ENCODE measurements around the gene KRT2. TPM values are rescaled to one million over a fixed set of nuclear protein-coding genes. Genes with fewer than 3 reads are reported as not detected.

The KRT2 gene
- total RNA-seq, 1 experiment from 2014 or later = not detected

- Histone ChIP-seq H2AFZ (no peak overlapping the region), H3K4me1 (replicated peaks; ENCODE audit: insufficient read depth) (no peaks in the 10 kb centered on the region), H3K27me3 (ENCODE audit: insufficient read depth, low read depth) (no peaks in the 10 kb centered on the region), H3K9me3 (ENCODE audit: insufficient read depth, low read depth) (no peaks in the 10 kb centered on the region), H3K4me2 (no peak overlapping the region), H3K79me2 (ENCODE audit: low read depth) (no peaks in the 10 kb centered on the region), H3K9me2 (ENCODE audit: insufficient read depth) (no peaks in the 10 kb centered on the region), H3K4me3 (no peak overlapping the region), H4K20me1 (ENCODE audit: insufficient read depth) (no peaks in the 10 kb centered on the region), H3F3A (ENCODE audit: insufficient read depth, low read depth) (no peaks in the 10 kb centered on the region), H3K36me3 (ENCODE audit: low read depth) (no peaks in the 10 kb centered on the region), H3K27ac (no peak overlapping the region)
- ChIA-PET CTCF (no interaction called here), POLR2A (ENCODE audit: unreplicated experiment) (no interaction called here)
- TF ChIP-seq CTCF (conservative IDR thresholded peaks at IDR 0.05) (no peak), EZH2 (IDR thresholded peaks at IDR 0.05; ENCODE audit: low read depth) (no peak)
- DNase-seq = no peak
- BruUV-seq (replicated peaks) = no TSS peak
- intact Hi-C loops (cut with micrococcal nuclease; ENCODE audit: unreplicated experiment) = no loop called here
These were observed 19.4 kb downstream of the KRT2 start for GRCh38 chr12:52632656-52633055.

GRCh38 chr12:52631676-52632459 is 20.1 kb downstream of the KRT2 start:
- no peaks in the 10 kb centered on the region for H4K20me1 ChIP-seq (ENCODE audit: insufficient read depth)
- H2AFZ ChIP-seq = no peak overlapping the region
- no TSS peak for BruUV-seq (replicated peaks)
- no peak overlapping the region for H3K4me3 ChIP-seq
- TF ChIP-seq EZH2 (IDR thresholded peaks at IDR 0.05; ENCODE audit: low read depth) (no peak), CTCF (conservative IDR thresholded peaks at IDR 0.05) (no peak)
- no peak overlapping the region for H3K27ac ChIP-seq
- no peaks in the 10 kb centered on the region for H3K36me3 ChIP-seq (ENCODE audit: low read depth)
- no peaks in the 10 kb centered on the region for H3K9me2 ChIP-seq (ENCODE audit: insufficient read depth)
- POLR2A ChIA-PET (ENCODE audit: unreplicated experiment) = no interaction called here
- H3K9me3 ChIP-seq (ENCODE audit: insufficient read depth, low read depth) = no peaks in the 10 kb centered on the region
- H3K27me3 ChIP-seq (ENCODE audit: insufficient read depth, low read depth) = no peaks in the 10 kb centered on the region
- intact Hi-C loops (cut with micrococcal nuclease; ENCODE audit: unreplicated experiment) = no loop called here
- H3F3A ChIP-seq (ENCODE audit: insufficient read depth, low read depth) = no peaks in the 10 kb centered on the region
- no peak for DNase-seq
- no peaks in the 10 kb centered on the region; the same call in 1 of the 2 replicates for H3K4me1 ChIP-seq (replicated peaks; ENCODE audit: insufficient read depth)
- no peaks in the 10 kb centered on the region for H3K79me2 ChIP-seq (ENCODE audit: low read depth)
- CTCF ChIA-PET = no interaction called here
- H3K4me2 ChIP-seq = no peak overlapping the region

- H4K20me1 ChIP-seq (ENCODE audit: insufficient read depth) = no peaks in the 10 kb centered on the region
- H3K9me3 ChIP-seq (ENCODE audit: insufficient read depth, low read depth) = no peaks in the 10 kb centered on the region
- no peaks in the 10 kb centered on the region for H3K79me2 ChIP-seq (ENCODE audit: low read depth)
- H3K36me3 ChIP-seq (ENCODE audit: low read depth) = no peaks in the 10 kb centered on the region
- no peak overlapping the region for H3K27ac ChIP-seq
- no peak overlapping the region for H3K4me2 ChIP-seq
- no peaks in the 10 kb centered on the region for H3K27me3 ChIP-seq (ENCODE audit: insufficient read depth, low read depth)
- BruUV-seq (replicated peaks) = no TSS peak
- ChIA-PET CTCF (no interaction called here), POLR2A (ENCODE audit: unreplicated experiment) (no interaction called here)
- intact Hi-C loops (cut with micrococcal nuclease; ENCODE audit: unreplicated experiment) = no loop called here
- H2AFZ ChIP-seq = no peak overlapping the region
- H3K9me2 ChIP-seq (ENCODE audit: insufficient read depth) = no peaks in the 10 kb centered on the region
- no peak for DNase-seq
- H3K4me3 ChIP-seq = no peak overlapping the region
- TF ChIP-seq CTCF (conservative IDR thresholded peaks at IDR 0.05) (no peak), EZH2 (IDR thresholded peaks at IDR 0.05; ENCODE audit: low read depth) (no peak)
- no peaks in the 10 kb centered on the region; the same call in 1 of the 2 replicates for H3K4me1 ChIP-seq (replicated peaks; ENCODE audit: insufficient read depth)
- no peaks in the 10 kb centered on the region for H3F3A ChIP-seq (ENCODE audit: insufficient read depth, low read depth)
These were observed 20.7 kb downstream of the KRT2 start for GRCh38 chr12:52631264-52631663.
